Fibroblast of skin of right biceps (primary cell): ENCODE results near the gene ANKRD29.
A peak's percentile ranks its signal among the peaks of the same experiment; 100 is the strongest.

ENCODE experiments used
- DNase-seq: peaks from one replicate; pipeline ENCODE4 v3.0.0-alpha.2; 2013

Gene ANKRD29

GRCh38 chr18:23612434-23613090, 50.1 kb downstream of the ANKRD29 start:
- DNase-seq = no peak

GRCh38 chr18:23609390-23610023, 53.2 kb downstream of the ANKRD29 start:
- no peak for DNase-seq

GRCh38 chr18:23608211-23608610, 54.5 kb downstream of the ANKRD29 start:
- no peak for DNase-seq

GRCh38 chr18:23605941-23606340, 56.8 kb downstream of the ANKRD29 start:
- DNase-seq = no peak

GRCh38 chr18:23599809-23600208, 62.9 kb downstream of the ANKRD29 start:
- DNase-seq = no peak

- DNase-seq = no peak
Observed at GRCh38 chr18:23596183-23596582, 66.5 kb downstream of the ANKRD29 start.

- no peak for DNase-seq
Observed at GRCh38 chr18:23595591-23595990, 67.1 kb downstream of the ANKRD29 start.

- DNase-seq = peak; percentile 86
Observed at GRCh38 chr18:23593720-23594119, 69.0 kb downstream of the ANKRD29 start.

GRCh38 chr18:23592911-23593310, 69.8 kb downstream of the ANKRD29 start:
- DNase-seq = no peak

- DNase-seq = peak; percentile 69
Observed at GRCh38 chr18:23591011-23591410, 71.7 kb downstream of the ANKRD29 start.

GRCh38 chr18:23588836-23589560, 73.7 kb downstream of the ANKRD29 start:
- DNase-seq = peak; percentile 49

GRCh38 chr18:23587220-23587642, 75.5 kb downstream of the ANKRD29 start:
- DNase-seq = no peak

GRCh38 chr18:23586249-23587196, 76.2 kb downstream of the ANKRD29 start, which contains the start of gene NPC1:
TSS of gene NPC1 (minus strand) at chr18:23586506. CDS start at chr18:23586343, 163 bp downstream.
- peak; percentile 97 for DNase-seq

- DNase-seq = no peak
Observed at GRCh38 chr18:23585897-23586248, 76.8 kb downstream of the ANKRD29 start.

GRCh38 chr18:23585007-23585871, 77.5 kb downstream of the ANKRD29 start:
- peak; percentile 53 for DNase-seq

GRCh38 chr18:23584019-23584983, 78.4 kb downstream of the ANKRD29 start:
- no peak for DNase-seq

- DNase-seq = no peak
Observed at GRCh38 chr18:23583071-23583865, 79.4 kb downstream of the ANKRD29 start.

- peak; percentile 79 for DNase-seq
Observed at GRCh38 chr18:23580677-23581367, 81.9 kb downstream of the ANKRD29 start.
